Ovary (tissue), 9 donors: ENCODE results near the gene BCAS1. TPM values are rescaled to one million over a fixed set of nuclear protein-coding genes. Genes with fewer than 3 reads are reported as not detected.

Source experiments
- DNase-seq, 5 donors: peaks; one replicate each; pipeline ENCODE4 v3.0.0-alpha.2; 2019 to 2020
- H3K27ac ChIP-seq, 2 donors: fragments of 200-600 bp; one replicate each; pipeline versions ENCODE4 v1.5.1 to v1.8.0; 2019 to 2022
- H3K27me3 ChIP-seq: fragments of 200-600 bp; one replicate; pipeline ENCODE4 v1.8.0; 2022
- H3K36me3 ChIP-seq: fragments of 200-600 bp; sonication (generic); one replicate; pipeline ENCODE4 v1.5.1; 2019
- H3K4me1 ChIP-seq: one replicate; pipeline ENCODE4 v1.8.1; 2013; ENCODE audit warnings: mild to moderate bottlenecking, moderate library complexity; ENCODE audit not compliant: insufficient read depth
- H3K4me3 ChIP-seq: fragments of 200-600 bp; sonication (generic); one replicate; pipeline ENCODE4 v1.5.1; 2017
- H3K9me3 ChIP-seq, 2 donors: fragments of 200-600 bp in 1 of 2; sonication (generic) in 1 of 2; one replicate each; pipeline versions ENCODE4 v1.5.1 to v1.8.1; 2013 to 2019; ENCODE audit warnings: mild to moderate bottlenecking in 1 of 2, moderate library complexity in 1 of 2
- CTCF ChIP-seq, 3 donors: fragments of 450-650 bp in 2 of 3; fragments of 200-600 bp in 1 of 3; IDR thresholded peaks; one replicate each; pipeline versions ENCODE4 v1.5.1 to v1.8.0; 2016 to 2022; ENCODE audit warnings: antibody characterized with exemption in 3 of 3, mild to moderate bottlenecking in 1 of 3
- EP300 ChIP-seq: sonication (generic); formaldehyde crosslinking; IDR thresholded peaks from one replicate; pipeline ENCODE4 v1.6.1; 2017; ENCODE audit warnings: antibody characterized with exemption
- POLR2A ChIP-seq: fragments of 450-650 bp; IDR thresholded peaks from one replicate; pipeline ENCODE4 v1.6.1; 2017; ENCODE audit warnings: antibody characterized with exemption, mild to moderate bottlenecking, moderate library complexity
- WGBS, 3 donors: extraction: QIAGEN DNeasy Blood & Tissue Kit in 1 of 3; methylation state at CpG; one replicate each; pipeline versions ENCODE4 v1.1.5 to v1.1.7; 2013 to 2017; 5-methylcytosine and 5-hydroxymethylcytosine counted together
- intact Hi-C, 4 donors: fragments of 100-400 bp; cut with DNase I; formaldehyde crosslinking; loops; one replicate each; pipeline versions ENCODE4 v1.11.0 to v1.15.1; 2022 to 2023
- polyA plus RNA-seq, 2 donors: library from polyadenylated mRNA; stranded (reverse); fragments of 200-250 nt in 1 of 2; fragments of 350-450 nt in 1 of 2; fragmentation: Illumina TruSeq in 1 of 2; extraction: RNeasy Lipid Tissue Mini Kit (QIAGEN cat#74804) in 1 of 2; gene quantifications; one replicate each; pipeline ENCODE4 v1.2.3, GENCODE V29; 2013 to 2014
- total RNA-seq, 7 donors: library from RNA; depleted of rRNA in 2 of 7; stranded (reverse); fragments of >200 nt in 2 of 7; fragmentation: NEBNext Ultra II Directional in 3 of 7; extraction: Animal tissue kit (Norgen Biotek cat#: 25700) in 3 of 7; gene quantifications; one replicate each; pipeline versions ENCODE4 v1.1.0 to v1.2.4, GENCODE V29; 2016 to 2023
- donor health status: DM: no; HTN: no; CAD: no; lungs with moderate emphysema.
- donor health status: DM: no; HTN: no; CAD: no.
- donor health status: Bipolar disorder and iron deficiency.
- donor health status: DM: yes; HTN: yes; CAD: no.
- donor health status: DM: no; HTN: no; CAD: no.
- donor health status: DM: yes; HTN: yes; CAD: no.

BCAS1 gene
- total and polyA plus RNA-seq, 9 donors: 0.13 to 0.92 (median 0.51) TPM; not detected in 2

GRCh38 chr20:53921443-53921973 lies 148.9 kb downstream of the BCAS1 start:
- H3K27me3 ChIP-seq: no peaks in the 10 kb centered on the region
- H3K9me3 ChIP-seq: no peaks in the 10 kb centered on the region
- 72 to 76% (median 75%) methylated on average over 12 of the region's 12 CpGs for WGBS, 3 donors
- peaks cover 6% of the 10 kb centered on the region for H3K4me1 ChIP-seq
- H3K27ac ChIP-seq: no peak overlapping the region
- intact Hi-C loops: no loop called here
- TF ChIP-seq EP300: no peak
- no peak for TF ChIP-seq CTCF (IDR thresholded peaks at IDR 0.05)
- no peak for TF ChIP-seq POLR2A
- H3K36me3 ChIP-seq: no peaks in the 10 kb centered on the region
- no peak overlapping the region for H3K4me3 ChIP-seq
- no peak for DNase-seq

- Histone ChIP-seq H3K4me3 (no peak overlapping the region), H3K4me1 (peaks cover 9% of the 10 kb centered on the region), H3K27me3 (no peaks in the 10 kb centered on the region), H3K36me3 (no peaks in the 10 kb centered on the region), H3K9me3 (no peaks in the 10 kb centered on the region), H3K27ac (no peak overlapping the region)
- intact Hi-C loops: no loop called here
- TF ChIP-seq POLR2A (no peak), EP300 (no peak), CTCF (IDR thresholded peaks at IDR 0.05) (no peak)
- 75 to 86% (median 85%) methylated on average over 12 of the region's 12 CpGs for WGBS, 3 donors
- no peak for DNase-seq
Observed at GRCh38 chr20:53920647-53921245, 149.6 kb downstream of the BCAS1 start.

GRCh38 chr20:53919886-53920285 lies 150.5 kb downstream of the BCAS1 start:
- H3K9me3 ChIP-seq: no peaks in the 10 kb centered on the region
- WGBS, 3 donors: 86 to 95% (median 90%) methylated on average over 10 of the region's 10 CpGs
- intact Hi-C loops: loop anchor here in 1 of 4 donors (10.0 kb wide), 1 partner anchor 345 kb away; no protein-coding TSS in a partner anchor

GRCh38 chr20:53918949-53919361 lies 151.4 kb downstream of the BCAS1 start:
- H3K27me3 ChIP-seq: no peaks in the 10 kb centered on the region
- no peaks in the 10 kb centered on the region for H3K9me3 ChIP-seq
- WGBS, 3 donors: 82 to 89% (median 87%) methylated on average over 11 of the region's 11 CpGs
- no peak overlapping the region for H3K27ac ChIP-seq
- intact Hi-C loops: loop anchor here in 1 of 4 donors (10.0 kb wide), 1 partner anchor 344 kb away; no protein-coding TSS in a partner anchor
- H3K4me3 ChIP-seq: no peak overlapping the region
- TF ChIP-seq POLR2A (no peak), CTCF (IDR thresholded peaks at IDR 0.05) (no peak), EP300 (no peak)
- peaks cover 11% of the 10 kb centered on the region for H3K4me1 ChIP-seq
- no peak for DNase-seq
- H3K36me3 ChIP-seq: no peaks in the 10 kb centered on the region

More at GRCh38 chr20:53919886-53920285, 150.5 kb downstream of the BCAS1 start:
- no peak for DNase-seq
- no peak overlapping the region for H3K4me3 ChIP-seq
- no peak overlapping the region for H3K27ac ChIP-seq
- peaks cover 9% of the 10 kb centered on the region for H3K4me1 ChIP-seq
- no peaks in the 10 kb centered on the region for H3K27me3 ChIP-seq
- TF ChIP-seq CTCF (IDR thresholded peaks at IDR 0.05): no peak
- TF ChIP-seq POLR2A: no peak
- no peak for TF ChIP-seq EP300
- no peaks in the 10 kb centered on the region for H3K36me3 ChIP-seq
